GOT3 (cell line): ENCODE results near the gene NFYA.

ENCODE experiments used
- DNase-seq: peaks from one replicate; lab custom pipeline; 2025; ENCODE audit warnings: mixed read lengths; lab: John Stamatoyannopoulos, UW

NFYA gene

DNA sequence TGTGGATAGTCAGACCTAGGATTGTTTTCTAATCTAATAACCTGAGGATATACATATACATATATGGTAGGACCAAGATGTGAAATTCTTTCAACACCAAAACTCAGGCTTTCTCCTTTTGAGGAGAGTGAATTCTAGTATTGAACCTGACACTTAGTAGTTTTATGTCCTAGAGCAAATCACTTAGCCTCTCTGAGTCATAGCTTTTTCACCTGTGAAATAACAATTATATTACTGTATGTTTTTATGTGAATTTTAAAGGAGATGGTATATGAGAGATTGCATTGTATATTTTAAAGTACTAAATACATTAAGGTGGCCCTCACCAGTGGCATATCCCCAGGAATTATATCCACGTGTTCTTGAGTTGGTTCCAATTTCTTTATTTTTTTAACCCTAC lies 46.7 kb downstream of the NFYA start:
- DNase-seq: no peak

DNA sequence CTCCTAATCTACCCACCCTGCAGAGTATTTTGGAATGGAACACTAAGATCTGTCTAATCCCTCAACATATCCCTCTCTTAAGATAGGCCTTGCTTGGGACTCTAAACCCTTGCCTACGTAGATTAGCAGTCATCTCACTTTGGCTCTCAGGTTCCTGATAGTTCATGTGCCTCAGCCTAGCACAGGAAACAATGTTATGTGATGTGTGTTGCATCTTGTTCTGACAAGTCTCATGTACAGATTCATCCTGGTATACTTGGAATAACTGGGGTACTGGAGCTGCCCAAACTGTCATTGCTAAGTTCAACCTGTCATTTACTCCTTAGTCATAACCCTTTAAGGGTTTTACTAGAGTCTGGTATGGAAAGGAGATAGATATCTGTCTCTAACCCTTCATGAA lies 47.3 kb downstream of the NFYA start:
- no peak for DNase-seq

DNA sequence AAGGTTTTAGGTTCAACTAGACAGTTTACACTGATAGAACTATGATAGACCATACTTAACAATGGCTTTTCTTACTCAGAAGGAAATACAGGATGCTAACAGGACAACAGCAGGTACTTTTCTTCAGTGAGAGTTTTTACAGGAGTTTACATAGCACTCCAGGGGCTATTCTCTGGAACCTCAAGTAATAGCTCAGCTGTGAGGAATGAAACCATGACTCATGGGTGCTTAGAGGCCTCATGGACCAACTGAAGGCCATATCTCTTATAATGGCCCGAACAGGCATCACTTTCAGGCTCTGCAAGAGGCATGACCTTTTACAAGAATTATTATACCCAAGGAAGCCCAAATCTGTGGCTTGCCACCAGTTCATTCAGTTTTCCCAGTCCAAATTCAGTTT lies 49.6 kb downstream of the NFYA start:
- DNase-seq: no peak

DNA sequence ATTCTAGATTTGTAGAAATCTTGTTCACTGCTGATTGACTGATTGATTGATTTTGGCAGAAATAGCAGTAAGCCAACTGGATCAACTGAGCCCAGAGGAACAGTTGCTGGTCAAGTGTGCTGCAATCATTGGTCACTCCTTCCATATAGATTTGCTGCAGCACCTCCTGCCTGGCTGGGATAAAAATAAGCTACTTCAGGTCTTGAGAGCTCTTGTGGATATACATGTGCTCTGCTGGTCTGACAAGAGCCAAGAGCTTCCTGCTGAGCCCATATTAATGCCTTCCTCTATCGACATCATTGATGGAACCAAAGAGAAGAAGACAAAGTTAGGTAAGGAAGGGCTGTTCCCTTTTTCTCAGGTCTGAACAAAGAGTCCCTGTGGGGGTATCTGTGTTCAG lies 50.1 kb downstream of the NFYA start:
- no peak for DNase-seq

DNA sequence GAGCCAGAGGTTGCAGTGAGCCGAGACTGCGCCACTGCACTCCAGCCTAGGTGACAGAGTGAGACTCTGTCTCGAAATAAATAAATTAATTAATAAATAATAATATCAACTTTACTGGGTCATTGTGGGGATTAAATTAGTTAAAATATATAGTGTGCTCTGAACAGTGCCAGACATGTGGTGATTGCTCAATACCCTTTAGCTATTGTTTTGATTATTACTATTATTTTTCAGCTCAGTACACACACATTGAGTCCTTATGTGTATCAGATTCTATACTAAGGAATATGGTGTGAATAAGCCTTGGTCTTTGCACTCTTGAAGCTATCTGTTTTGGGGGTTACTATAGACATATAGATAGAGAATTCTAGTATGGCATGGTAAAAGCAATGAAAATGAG lies 52.5 kb downstream of the NFYA start:
- no peak for DNase-seq

DNA sequence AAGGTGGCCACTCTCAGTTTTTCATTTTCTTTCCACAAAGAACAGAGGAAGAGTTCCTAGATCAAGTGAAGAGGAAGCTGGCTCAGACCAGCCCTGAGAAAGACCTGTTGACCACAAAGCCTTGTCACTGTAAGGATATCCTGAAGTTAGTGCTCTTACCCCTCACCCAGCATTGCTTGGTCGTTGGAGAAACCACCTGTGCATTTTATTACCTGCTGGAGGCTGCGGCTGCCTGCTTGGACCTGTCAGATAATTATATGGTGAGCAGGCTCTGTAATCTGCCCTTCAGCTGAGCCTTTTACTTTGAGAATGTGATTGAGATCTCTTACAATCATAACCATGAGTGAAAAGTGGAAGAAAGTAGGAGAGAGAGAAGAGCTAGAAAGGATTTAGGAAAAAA lies 59.5 kb downstream of the NFYA start:
- no peak for DNase-seq

DNA sequence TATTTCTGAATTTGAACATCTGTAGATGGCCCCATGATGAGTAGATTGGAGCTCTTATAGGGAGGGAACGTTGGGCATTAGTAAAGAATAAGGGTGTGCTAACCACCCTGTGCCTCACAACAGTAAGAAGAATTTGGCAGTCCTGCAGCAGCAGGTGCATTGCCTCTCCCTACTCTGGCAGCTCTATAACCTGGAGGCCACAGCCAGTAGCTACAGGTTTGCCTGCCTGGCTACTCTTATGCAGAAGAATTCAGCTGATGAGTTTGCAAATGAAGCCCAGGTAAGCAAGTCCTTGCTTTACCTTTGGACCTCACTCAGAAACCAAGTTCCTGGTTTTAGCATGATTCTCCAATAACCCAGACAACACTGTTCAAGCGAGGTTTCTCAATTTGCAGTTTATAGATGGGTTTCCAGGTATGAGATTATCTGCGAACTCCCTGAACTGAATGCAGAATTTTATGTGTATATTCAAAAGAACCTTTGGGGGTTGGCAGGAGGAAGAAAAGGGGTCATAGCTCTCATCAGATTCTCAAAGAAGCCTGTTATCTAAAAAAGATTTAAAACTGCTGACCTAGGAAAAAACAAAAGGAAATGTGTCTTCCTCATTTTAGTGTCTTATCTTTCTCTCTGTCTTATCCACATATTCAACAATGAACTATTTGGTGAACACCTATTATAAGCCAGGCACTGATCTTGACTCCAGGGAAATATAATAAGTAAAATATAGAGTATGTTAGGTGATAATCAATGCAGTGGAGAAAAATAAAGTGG lies 62.5 kb downstream of the NFYA start:
- no peak for DNase-seq

DNA sequence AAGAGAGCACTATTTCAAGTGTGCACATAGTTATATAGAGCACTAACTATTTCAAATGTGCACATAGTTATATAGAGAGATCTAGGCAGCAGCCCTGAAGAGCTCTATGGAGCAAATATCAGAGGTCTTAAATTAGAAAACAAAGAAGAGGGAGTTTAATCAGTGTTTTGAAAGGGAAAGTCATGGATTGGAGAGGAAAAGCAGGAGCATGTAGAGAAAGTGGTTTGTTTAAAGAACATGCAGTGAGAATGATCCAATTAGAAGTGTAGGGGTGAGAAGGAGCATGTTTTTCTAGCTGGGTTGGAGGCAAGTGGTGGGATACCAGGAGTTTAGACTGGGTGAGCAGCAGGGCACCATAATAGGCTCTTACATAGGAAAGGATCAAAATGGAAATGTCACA lies 64.1 kb downstream of the NFYA start:
- DNase-seq: no peak

DNA sequence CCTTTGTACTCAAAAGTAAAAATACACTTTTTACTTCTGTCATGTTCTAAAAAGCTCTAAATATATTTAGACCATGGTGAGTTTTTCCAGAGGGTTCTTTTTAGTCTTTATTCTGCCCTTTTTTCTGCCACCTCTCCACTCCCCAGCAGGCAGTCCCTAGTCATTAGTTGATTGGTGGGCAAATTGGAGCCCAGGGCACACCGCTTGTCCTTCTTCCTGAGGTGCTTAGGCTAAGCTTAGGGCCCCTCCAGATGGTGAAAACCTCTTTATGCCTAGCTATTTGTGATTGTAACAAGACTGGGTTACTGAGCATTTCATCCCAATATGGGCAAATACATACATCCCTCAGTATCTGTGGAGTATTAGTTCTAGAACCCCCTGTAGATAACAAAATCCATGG lies 75.1 kb downstream of the NFYA start:
- DNase-seq: no peak
